MCF 10A (cell line): ENCODE data around the gene PTPRN2. TPM values are rescaled to one million over a fixed set of nuclear protein-coding genes. Genes with fewer than 3 reads are reported as not detected.

Source experiments
- BruUV-seq: library from RNA; stranded (reverse); fragments of 400-500 nt; replicated peaks from 2 replicates; lab custom pipeline; 2021; lab: Mats Ljungman, UMichigan
- CTCF ChIA-PET: fragments of 300-600 bp; sonication (Branson Sonifier 250); formaldehyde crosslinking; extraction: SDS; loops from one replicate; lab custom pipeline; 2021; ENCODE audit warnings: antibody characterized with exemption, inconsistent platforms; lab: Yijun Ruan, JAX
- POLR2A ChIA-PET: fragments of 300-600, 350-650 bp; sonication (Branson Sonifier 250); formaldehyde crosslinking; extraction: SDS; loops from one replicate; lab custom pipeline; 2020; ENCODE audit warnings: antibody characterized with exemption, inconsistent platforms; lab: Yijun Ruan, JAX
- DNase-seq: peaks from one replicate; pipeline ENCODE4 v3.0.0-alpha.2; 2018; ENCODE audit not compliant: unreplicated experiment
- H3K27ac Mint-ChIP-seq: one replicate; pipeline ENCODE4 v1.8.0; 2022; ENCODE audit warnings: mild to moderate bottlenecking, low read depth, mixed read lengths; ENCODE audit not compliant: unreplicated experiment
- H3K27me3 Mint-ChIP-seq: one replicate; pipeline ENCODE4 v1.8.0; 2022; ENCODE audit warnings: mixed read lengths; ENCODE audit not compliant: insufficient read depth, unreplicated experiment
- H3K36me3 Mint-ChIP-seq: one replicate; pipeline ENCODE4 v1.8.0; 2022; ENCODE audit warnings: mild to moderate bottlenecking, moderate library complexity, mixed read lengths; ENCODE audit not compliant: insufficient read depth, unreplicated experiment
- H3K4me1 Mint-ChIP-seq: one replicate; pipeline ENCODE4 v1.8.0; 2022; ENCODE audit warnings: mixed read lengths; ENCODE audit not compliant: insufficient read depth, unreplicated experiment
- H3K4me3 Mint-ChIP-seq: one replicate; pipeline ENCODE4 v1.8.0; 2022; ENCODE audit warnings: mild to moderate bottlenecking, moderate library complexity, mixed read lengths; ENCODE audit not compliant: unreplicated experiment
- H3K9me3 Mint-ChIP-seq: one replicate; pipeline ENCODE4 v1.8.0; 2022; ENCODE audit warnings: mixed read lengths; ENCODE audit not compliant: unreplicated experiment
- intact Hi-C: fragments of 100-400 bp; cut with micrococcal nuclease; formaldehyde crosslinking; loops from 2 replicates; pipeline ENCODE4 v1.14.1; 2022
- total RNA-seq: library from RNA; stranded (reverse); gene quantifications from 2 replicates; pipeline ENCODE4 v1.2.3, GENCODE V29; 2022
- TF ChIP-seq, protein P1 (sequence below): fragments of 200-600 bp; IDR thresholded peaks from one replicate; pipeline ENCODE4 v1.8.0; 2022; ENCODE audit warnings: antibody characterized with exemption, mild to moderate bottlenecking; ENCODE audit not compliant: unreplicated experiment

The PTPRN2 gene
- total RNA-seq, 1 experiment from 2014 or later = 4.5 TPM

DNA sequence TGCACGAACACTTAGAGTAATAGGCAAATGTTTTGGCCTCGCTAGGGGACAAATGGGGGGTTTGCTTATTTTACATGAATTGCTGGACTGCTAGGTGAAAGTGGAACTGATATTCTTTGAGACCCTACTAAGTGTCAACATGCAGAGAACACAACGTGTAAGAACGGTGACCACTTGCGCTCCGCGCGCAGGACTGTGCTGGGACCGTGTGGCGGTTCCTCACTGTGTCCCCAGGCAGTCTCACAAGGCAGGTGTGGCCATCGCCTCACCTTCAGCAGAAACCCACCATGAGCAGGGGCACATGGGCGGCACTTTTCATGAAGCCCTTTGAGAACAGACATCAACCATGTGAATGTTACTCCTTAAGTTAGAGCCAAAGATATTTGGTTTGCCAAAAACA is 27.2 kb downstream of the PTPRN2 start:
- H3K4me1 Mint-ChIP-seq = no peaks in the 10 kb centered on the region
- TF ChIP-seq, protein P1, sequence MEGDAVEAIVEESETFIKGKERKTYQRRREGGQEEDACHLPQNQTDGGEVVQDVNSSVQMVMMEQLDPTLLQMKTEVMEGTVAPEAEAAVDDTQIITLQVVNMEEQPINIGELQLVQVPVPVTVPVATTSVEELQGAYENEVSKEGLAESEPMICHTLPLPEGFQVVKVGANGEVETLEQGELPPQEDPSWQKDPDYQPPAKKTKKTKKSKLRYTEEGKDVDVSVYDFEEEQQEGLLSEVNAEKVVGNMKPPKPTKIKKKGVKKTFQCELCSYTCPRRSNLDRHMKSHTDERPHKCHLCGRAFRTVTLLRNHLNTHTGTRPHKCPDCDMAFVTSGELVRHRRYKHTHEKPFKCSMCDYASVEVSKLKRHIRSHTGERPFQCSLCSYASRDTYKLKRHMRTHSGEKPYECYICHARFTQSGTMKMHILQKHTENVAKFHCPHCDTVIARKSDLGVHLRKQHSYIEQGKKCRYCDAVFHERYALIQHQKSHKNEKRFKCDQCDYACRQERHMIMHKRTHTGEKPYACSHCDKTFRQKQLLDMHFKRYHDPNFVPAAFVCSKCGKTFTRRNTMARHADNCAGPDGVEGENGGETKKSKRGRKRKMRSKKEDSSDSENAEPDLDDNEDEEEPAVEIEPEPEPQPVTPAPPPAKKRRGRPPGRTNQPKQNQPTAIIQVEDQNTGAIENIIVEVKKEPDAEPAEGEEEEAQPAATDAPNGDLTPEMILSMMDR = no peak

DNA sequence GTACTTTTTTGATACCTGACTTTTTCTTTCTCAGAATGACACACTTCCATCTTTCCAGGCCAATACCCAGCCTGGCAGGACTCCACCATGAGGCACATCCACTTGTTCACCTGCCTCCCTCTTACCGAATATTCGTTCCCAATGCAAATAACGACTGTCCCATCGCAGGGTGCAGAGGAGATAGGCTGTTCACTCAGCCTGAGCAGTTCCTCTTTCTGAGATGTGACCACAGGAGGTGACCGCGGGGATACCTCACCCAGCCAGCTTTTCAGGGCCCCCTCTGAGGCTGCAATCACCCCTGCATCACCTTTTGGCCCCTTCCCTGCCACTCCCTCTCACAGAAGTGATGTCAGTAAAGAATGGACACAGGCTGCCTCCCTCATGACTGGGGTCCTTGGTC is 28.3 kb downstream of the PTPRN2 start:
- ChIA-PET POLR2A (no interaction called here), CTCF (no interaction called here)
- intact Hi-C loops = no loop called here
- TF ChIP-seq, protein P1 = no peak
- no peak overlapping the region for H3K4me3 Mint-ChIP-seq
- DNase-seq = no peak
- peaks cover 37% of the 10 kb centered on the region for H3K27me3 Mint-ChIP-seq
- no peaks in the 10 kb centered on the region for H3K36me3 Mint-ChIP-seq
- BruUV-seq = no TSS peak
- H3K9me3 Mint-ChIP-seq = peaks cover 8% of the 10 kb centered on the region
- no peak overlapping the region for H3K27ac Mint-ChIP-seq
- H3K4me1 Mint-ChIP-seq = no peaks in the 10 kb centered on the region

More for the DNA sequence above, 27.2 kb downstream of the PTPRN2 start:
- CTCF ChIA-PET = no interaction called here
- no TSS peak for BruUV-seq
- Mint-ChIP-seq H3K27ac (no peak overlapping the region), H3K36me3 (no peaks in the 10 kb centered on the region), H3K27me3 (peaks cover 37% of the 10 kb centered on the region), H3K9me3 (peaks cover 8% of the 10 kb centered on the region), H3K4me3 (no peak overlapping the region)
- POLR2A ChIA-PET = no interaction called here
- no peak for DNase-seq
- intact Hi-C loops = no loop called here

DNA sequence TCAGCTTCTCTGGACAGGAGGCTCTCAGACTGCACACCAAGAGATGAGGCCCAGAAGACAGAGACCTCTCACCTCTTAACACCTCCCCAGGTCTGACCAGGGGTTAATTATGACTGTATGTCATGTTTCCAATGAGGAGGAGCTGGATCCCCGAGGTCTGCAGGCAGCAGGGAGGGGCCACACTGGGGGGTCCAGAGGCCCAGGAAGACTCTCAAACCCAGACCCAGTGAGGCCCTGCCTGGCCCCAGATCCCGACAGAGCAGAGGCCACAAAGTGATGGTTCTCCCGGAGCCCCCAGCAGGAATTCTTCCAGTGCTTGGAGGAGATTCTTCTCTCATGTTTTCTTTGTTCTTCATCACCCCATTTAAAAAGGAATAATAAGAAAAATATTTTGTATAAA is 28.8 kb downstream of the PTPRN2 start:
- H3K36me3 Mint-ChIP-seq = no peaks in the 10 kb centered on the region
- DNase-seq = no peak
- TF ChIP-seq, protein P1 = no peak
- H3K27ac Mint-ChIP-seq = no peak overlapping the region
- intact Hi-C loops = no loop called here
- ChIA-PET POLR2A (no interaction called here), CTCF (interaction anchor here (0.5 kb wide), 1 partner anchor 1100 kb away, joined by 3 read pairs; no protein-coding TSS in a partner anchor)
- H3K9me3 Mint-ChIP-seq = peaks cover 8% of the 10 kb centered on the region
- no TSS peak for BruUV-seq
- no peaks in the 10 kb centered on the region for H3K4me1 Mint-ChIP-seq
- H3K27me3 Mint-ChIP-seq = peaks cover 37% of the 10 kb centered on the region
- H3K4me3 Mint-ChIP-seq = no peak overlapping the region

DNA sequence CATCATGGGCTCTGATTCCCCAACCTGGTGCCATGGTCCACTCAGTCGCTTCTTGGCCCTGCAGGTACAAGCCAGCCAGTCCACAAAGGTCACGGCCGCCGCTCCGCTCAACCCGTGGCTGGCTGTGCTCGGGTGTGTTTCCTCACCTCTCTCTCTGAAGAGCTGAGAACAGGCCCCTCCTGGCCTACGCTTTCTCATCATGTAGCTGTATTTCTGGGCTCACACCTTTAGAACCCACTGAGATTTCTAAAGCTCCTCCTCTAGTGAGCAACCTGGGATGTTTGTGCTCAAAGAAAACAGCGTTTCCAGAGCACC is 30.2 kb downstream of the PTPRN2 start:
- Mint-ChIP-seq H3K27ac (no peak overlapping the region), H3K36me3 (no peaks in the 10 kb centered on the region), H3K4me1 (no peaks in the 10 kb centered on the region), H3K9me3 (peaks cover 8% of the 10 kb centered on the region), H3K27me3 (peaks cover 24% of the 10 kb centered on the region), H3K4me3 (no peak overlapping the region)
- POLR2A ChIA-PET = no interaction called here
- no peak for DNase-seq
- no TSS peak for BruUV-seq
- TF ChIP-seq, protein P1 = no peak
- CTCF ChIA-PET = interaction anchor here (0.5 to 1.2 kb wide), 2 partner anchors 8 to 518 kb away, joined by 3 to 4 read pairs; no protein-coding TSS in a partner anchor
- intact Hi-C loops = no loop called here
